Measurements from ENCODE around the gene MAPRE3. TPM values are rescaled to one million over a fixed set of nuclear protein-coding genes. Genes with fewer than 3 reads are reported as not detected.

Gene MAPRE3
- total and polyA plus RNA-seq, 2 donors (not counting 3 experiments of a cell fraction or from before 2014, with no cell fraction given), result 4.4 to 6.1 TPM

DNA sequence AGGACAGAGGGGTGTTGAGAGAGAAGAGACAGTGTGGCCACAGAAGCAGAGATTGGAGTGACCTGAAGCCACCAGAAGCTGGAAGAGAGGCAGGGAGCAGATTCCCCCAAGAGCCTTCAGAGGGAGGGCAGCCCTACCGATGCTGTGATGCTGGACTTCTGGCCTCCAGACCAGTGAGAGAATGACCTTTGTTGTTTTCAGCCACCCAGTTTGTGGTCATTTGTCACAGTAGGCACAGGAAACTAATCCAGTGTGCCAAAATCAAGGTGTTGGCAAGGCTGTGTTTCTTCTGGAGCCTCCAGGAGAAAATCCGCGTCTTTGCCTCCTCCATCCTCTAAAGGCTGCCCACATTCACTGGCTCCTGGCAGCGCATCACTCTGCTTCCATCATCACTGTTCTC lies 15.4 kb downstream of the MAPRE3 start:
- Histone ChIP-seq H3K4me1 (ENCODE audit: control insufficient read depth, extremely low read depth, insufficient read depth, low read length) (no peaks in the 10 kb centered on the region), H3K36me3 (ENCODE audit: control insufficient read depth in 2 of 2, extremely low read depth in 1 of 2, insufficient read depth in 2 of 2, low read length in 2 of 2) (no peaks in the 10 kb centered on the region), H2AFZ (ENCODE audit: low read depth, low read length) (no peak overlapping the region), H4K20me1 (replicated peaks; ENCODE audit: control insufficient read depth, extremely low read depth, insufficient read depth, low read length) (no peaks in the 10 kb centered on the region), H3K9me1 (replicated peaks; ENCODE audit: control insufficient read depth, extremely low read depth, insufficient read depth, low read length) (no peaks in the 10 kb centered on the region), H3K4me2 (ENCODE audit: insufficient read depth, low read length) (no peak overlapping the region), H3K79me2 (ENCODE audit: control insufficient read depth, insufficient read depth, low read length) (no peaks in the 10 kb centered on the region), H3K9ac (replicated peaks; ENCODE audit: extremely low read depth, insufficient read depth, low read length) (no peak overlapping the region), H3K9me3 (replicated peaks; ENCODE audit: control insufficient read depth, insufficient read depth, low read length) (no peaks in the 10 kb centered on the region), H3K4me3 (replicated peaks in 1 of 3; ENCODE audit: insufficient read depth in 1 of 3, low read depth in 1 of 3, low read length in 3 of 3) (no peak overlapping the region), H3K27me3 (ENCODE audit: control insufficient read depth in 2 of 2, insufficient read depth in 2 of 2, low read length in 2 of 2) (peaks cover 10 to 16% of the 10 kb centered on the region in 2 experiments), H3K27ac (ENCODE audit: insufficient read depth, low read depth, low read length) (no peak overlapping the region)
- DNase-seq (ENCODE audit: low read depth, low spot score), result no peak
- CTCF ChIA-PET, result interaction anchor here (1.0 to 4.1 kb wide), 2 partner anchors 24 to 31 kb away, joined by 4 to 25 read pairs; no protein-coding TSS in a partner anchor
- POLR2A ChIA-PET, result no interaction called here
- no peak for TF ChIP-seq JUN (IDR thresholded peaks at IDR 0.05; ENCODE audit: borderline replicate concordance, insufficient read depth, insufficient read length, low read depth)
- intact Hi-C loops (cut with micrococcal nuclease) (loop anchor here (10.0 kb wide), 1 partner anchor 169 kb away; no protein-coding TSS in a partner anchor), dilution Hi-C loops (cut with MboI; ENCODE audit: extremely low pct_ligation_motif_present, low sequenced_read_pairs) (no loop called here)
- no peak for FAIRE-seq
- BruUV-seq (replicated peaks), result no TSS peak

- DNase-seq (ENCODE audit: low read depth, low spot score) (no peak), FAIRE-seq (no peak)
- no peak overlapping the region for H3K4me3 ChIP-seq (replicated peaks in 1 of 3; ENCODE audit: insufficient read depth in 1 of 3, low read depth in 1 of 3, low read length in 3 of 3)
- H3K4me1 ChIP-seq (ENCODE audit: control insufficient read depth, extremely low read depth, insufficient read depth, low read length), result peaks cover 6% of the 10 kb centered on the region
- no peak for TF ChIP-seq GATA2 (IDR thresholded peaks at IDR 0.05; ENCODE audit: insufficient read depth, insufficient read length, low read depth, low read length)
- no peak for TF ChIP-seq FOS (IDR thresholded peaks at IDR 0.05; ENCODE audit: borderline replicate concordance, insufficient read depth, low read length)
- TF ChIP-seq, protein P1, sequence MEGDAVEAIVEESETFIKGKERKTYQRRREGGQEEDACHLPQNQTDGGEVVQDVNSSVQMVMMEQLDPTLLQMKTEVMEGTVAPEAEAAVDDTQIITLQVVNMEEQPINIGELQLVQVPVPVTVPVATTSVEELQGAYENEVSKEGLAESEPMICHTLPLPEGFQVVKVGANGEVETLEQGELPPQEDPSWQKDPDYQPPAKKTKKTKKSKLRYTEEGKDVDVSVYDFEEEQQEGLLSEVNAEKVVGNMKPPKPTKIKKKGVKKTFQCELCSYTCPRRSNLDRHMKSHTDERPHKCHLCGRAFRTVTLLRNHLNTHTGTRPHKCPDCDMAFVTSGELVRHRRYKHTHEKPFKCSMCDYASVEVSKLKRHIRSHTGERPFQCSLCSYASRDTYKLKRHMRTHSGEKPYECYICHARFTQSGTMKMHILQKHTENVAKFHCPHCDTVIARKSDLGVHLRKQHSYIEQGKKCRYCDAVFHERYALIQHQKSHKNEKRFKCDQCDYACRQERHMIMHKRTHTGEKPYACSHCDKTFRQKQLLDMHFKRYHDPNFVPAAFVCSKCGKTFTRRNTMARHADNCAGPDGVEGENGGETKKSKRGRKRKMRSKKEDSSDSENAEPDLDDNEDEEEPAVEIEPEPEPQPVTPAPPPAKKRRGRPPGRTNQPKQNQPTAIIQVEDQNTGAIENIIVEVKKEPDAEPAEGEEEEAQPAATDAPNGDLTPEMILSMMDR (IDR thresholded peaks at IDR 0.05; ENCODE audit: extremely low read depth in 1 of 2, insufficient read depth in 1 of 2, low read depth in 1 of 2, low read length in 2 of 2), result no peak
- TF ChIP-seq MYC (IDR thresholded peaks at IDR 0.05; ENCODE audit: low read depth, low read length), result no peak
- no peak for TF ChIP-seq POLR2A (IDR thresholded peaks at IDR 0.05; ENCODE audit: low read depth, low read length)
- no peak for TF ChIP-seq POLR2AphosphoS5 (IDR thresholded peaks at IDR 0.05; ENCODE audit: insufficient read depth, low read depth, low read length)
- TF ChIP-seq JUN (IDR thresholded peaks at IDR 0.05; ENCODE audit: borderline replicate concordance, insufficient read depth, insufficient read length, low read depth), result no peak
- TF ChIP-seq, protein P2, sequence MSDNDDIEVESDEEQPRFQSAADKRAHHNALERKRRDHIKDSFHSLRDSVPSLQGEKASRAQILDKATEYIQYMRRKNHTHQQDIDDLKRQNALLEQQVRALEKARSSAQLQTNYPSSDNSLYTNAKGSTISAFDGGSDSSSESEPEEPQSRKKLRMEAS (IDR thresholded peaks at IDR 0.05; ENCODE audit: insufficient read depth, insufficient read length), result no peak
- no peak for TF ChIP-seq EZH2 (IDR thresholded peaks at IDR 0.05; ENCODE audit: borderline replicate concordance, low read depth, low read length, severe bottlenecking)
- no peak overlapping the region for H2AFZ ChIP-seq (ENCODE audit: low read depth, low read length)
- H3K36me3 ChIP-seq (ENCODE audit: control insufficient read depth in 2 of 2, extremely low read depth in 1 of 2, insufficient read depth in 2 of 2, low read length in 2 of 2), result no peaks in the 10 kb centered on the region
- H4K20me1 ChIP-seq (replicated peaks; ENCODE audit: control insufficient read depth, extremely low read depth, insufficient read depth, low read length), result no peaks in the 10 kb centered on the region
- no peaks in the 10 kb centered on the region for H3K9me1 ChIP-seq (replicated peaks; ENCODE audit: control insufficient read depth, extremely low read depth, insufficient read depth, low read length)
- H3K27ac ChIP-seq (ENCODE audit: insufficient read depth, low read depth, low read length), result no peak overlapping the region
- H3K79me2 ChIP-seq (ENCODE audit: control insufficient read depth, insufficient read depth, low read length), result no peaks in the 10 kb centered on the region
- intact Hi-C loops (cut with micrococcal nuclease) (loop anchor here (10.0 kb wide), 1 partner anchor 168 kb away; no protein-coding TSS in a partner anchor), dilution Hi-C loops (cut with MboI; ENCODE audit: extremely low pct_ligation_motif_present, low sequenced_read_pairs) (no loop called here)
- ChIA-PET POLR2A (no interaction called here), CTCF (interaction anchor here (1.0 to 1.1 kb wide), 2 partner anchors 25 to 44 kb away, joined by 3 to 4 read pairs; no protein-coding TSS in a partner anchor)
- no peak overlapping the region for H3K4me2 ChIP-seq (ENCODE audit: insufficient read depth, low read length)
- peaks cover 10 to 16% of the 10 kb centered on the region in 2 experiments for H3K27me3 ChIP-seq (ENCODE audit: control insufficient read depth in 2 of 2, insufficient read depth in 2 of 2, low read length in 2 of 2)
- H3K9ac ChIP-seq (replicated peaks; ENCODE audit: extremely low read depth, insufficient read depth, low read length), result no peak overlapping the region
- BruUV-seq (replicated peaks), result no TSS peak
- H3K9me3 ChIP-seq (replicated peaks; ENCODE audit: control insufficient read depth, insufficient read depth, low read length), result no peaks in the 10 kb centered on the region
These were observed 16.1 kb downstream of the MAPRE3 start for GRCh38 chr2:26986576-26986975.

Data from endothelial cell of umbilical vein (primary cell).